Subcutaneous adipose tissue (tissue), 4 donors: ENCODE data around the gene CCSER1. TPM values are rescaled to one million over a fixed set of nuclear protein-coding genes. Genes with fewer than 3 reads are reported as not detected.

Experiments used
- total RNA-seq, 4 donors: library from RNA; depleted of rRNA; stranded (reverse); fragments of >200 nt; gene quantifications; one replicate each; pipeline ENCODE4 v1.1.0, GENCODE V29; 2016
- TF ChIP-seq, protein P1 (sequence below): fragments of 450-650 bp; IDR thresholded peaks from one replicate; pipeline ENCODE4 v1.5.1; 2016; ENCODE audit warnings: low read depth, mild to moderate bottlenecking, control low read depth, antibody characterized with exemption, moderate library complexity

Gene CCSER1
- total RNA-seq, 4 donors from 2014 or later, result 8.0 to 18.1 (median 16.0) TPM

DNA sequence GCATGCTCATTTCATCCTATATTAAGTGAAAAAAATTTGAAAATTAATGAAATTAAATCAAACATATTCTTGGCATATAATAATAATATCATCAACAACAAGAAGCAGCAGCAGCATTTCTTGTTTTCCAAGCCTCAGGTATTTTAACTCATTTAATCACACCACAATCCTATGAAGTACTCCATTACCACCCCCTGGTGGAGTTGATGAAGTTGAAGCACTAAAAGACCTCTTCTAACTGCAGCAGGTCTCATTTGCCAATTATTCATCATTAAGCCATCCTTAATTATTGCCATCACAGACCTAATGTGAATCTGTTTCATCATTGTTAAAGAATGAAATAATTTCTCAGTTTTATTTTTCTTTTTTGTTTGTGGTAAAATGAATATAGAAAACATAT lies 1375.2 kb downstream of the CCSER1 start:
- TF ChIP-seq, protein P1, sequence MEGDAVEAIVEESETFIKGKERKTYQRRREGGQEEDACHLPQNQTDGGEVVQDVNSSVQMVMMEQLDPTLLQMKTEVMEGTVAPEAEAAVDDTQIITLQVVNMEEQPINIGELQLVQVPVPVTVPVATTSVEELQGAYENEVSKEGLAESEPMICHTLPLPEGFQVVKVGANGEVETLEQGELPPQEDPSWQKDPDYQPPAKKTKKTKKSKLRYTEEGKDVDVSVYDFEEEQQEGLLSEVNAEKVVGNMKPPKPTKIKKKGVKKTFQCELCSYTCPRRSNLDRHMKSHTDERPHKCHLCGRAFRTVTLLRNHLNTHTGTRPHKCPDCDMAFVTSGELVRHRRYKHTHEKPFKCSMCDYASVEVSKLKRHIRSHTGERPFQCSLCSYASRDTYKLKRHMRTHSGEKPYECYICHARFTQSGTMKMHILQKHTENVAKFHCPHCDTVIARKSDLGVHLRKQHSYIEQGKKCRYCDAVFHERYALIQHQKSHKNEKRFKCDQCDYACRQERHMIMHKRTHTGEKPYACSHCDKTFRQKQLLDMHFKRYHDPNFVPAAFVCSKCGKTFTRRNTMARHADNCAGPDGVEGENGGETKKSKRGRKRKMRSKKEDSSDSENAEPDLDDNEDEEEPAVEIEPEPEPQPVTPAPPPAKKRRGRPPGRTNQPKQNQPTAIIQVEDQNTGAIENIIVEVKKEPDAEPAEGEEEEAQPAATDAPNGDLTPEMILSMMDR, result no peak

DNA sequence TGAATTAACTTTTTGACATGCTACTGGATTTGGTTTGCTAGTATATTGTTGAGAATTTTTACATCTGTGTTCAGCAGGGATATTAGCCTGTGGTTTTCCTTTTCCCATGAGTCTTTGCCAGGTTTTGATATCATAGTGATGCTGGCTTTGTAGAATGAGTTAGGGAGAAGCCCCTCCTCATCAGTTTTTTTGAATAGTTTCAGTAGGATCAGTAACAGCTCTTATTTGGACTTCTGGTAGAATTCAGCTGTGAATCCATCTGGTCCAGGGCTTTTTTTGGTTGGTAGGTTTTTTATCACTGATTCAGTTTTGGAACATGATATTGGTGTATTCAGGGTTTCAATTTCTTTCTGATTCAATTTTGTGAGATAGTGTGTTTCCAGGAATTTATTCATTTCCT lies 1386.1 kb downstream of the CCSER1 start:
- TF ChIP-seq, protein P1, result no peak

DNA sequence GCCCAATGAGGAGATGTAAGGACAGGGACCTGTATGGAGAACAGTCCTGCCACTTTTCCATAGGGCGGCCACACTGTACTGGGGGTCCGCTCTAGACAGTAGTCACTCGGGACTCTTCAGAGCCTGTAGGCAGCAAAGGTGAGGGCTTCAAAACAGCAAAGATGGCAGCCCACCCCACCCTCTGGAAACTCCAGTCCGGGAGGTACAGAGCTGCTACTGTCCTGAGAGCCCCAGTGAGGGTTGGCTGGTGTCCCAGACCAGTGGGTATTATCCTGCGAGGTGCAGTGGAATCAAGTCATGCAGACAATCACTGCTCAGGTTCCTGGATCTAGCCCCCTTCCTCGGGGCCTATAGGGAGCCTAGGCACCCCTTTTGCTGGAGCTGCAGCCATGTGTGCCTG lies 1392.0 kb downstream of the CCSER1 start:
- TF ChIP-seq, protein P1, result no peak

DNA sequence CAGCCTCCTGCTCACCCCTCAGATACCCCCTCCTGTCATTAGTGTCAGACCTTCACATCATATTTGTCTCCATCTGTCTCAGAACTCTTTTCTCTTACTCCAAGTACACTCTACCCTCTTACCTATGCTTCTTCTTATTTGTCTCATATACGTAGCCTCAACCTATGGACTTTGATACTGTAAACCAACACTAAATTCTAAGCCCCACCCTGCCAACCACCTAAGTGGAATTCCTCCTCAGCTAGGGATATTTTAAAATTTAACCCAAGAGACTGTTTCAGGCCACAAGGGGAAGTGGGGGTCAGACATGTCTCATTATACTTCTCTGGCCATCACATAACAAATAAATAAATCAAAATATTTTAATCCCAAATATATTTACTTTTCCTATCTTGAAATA lies 1398.4 kb downstream of the CCSER1 start:
- TF ChIP-seq, protein P1, result no peak

DNA sequence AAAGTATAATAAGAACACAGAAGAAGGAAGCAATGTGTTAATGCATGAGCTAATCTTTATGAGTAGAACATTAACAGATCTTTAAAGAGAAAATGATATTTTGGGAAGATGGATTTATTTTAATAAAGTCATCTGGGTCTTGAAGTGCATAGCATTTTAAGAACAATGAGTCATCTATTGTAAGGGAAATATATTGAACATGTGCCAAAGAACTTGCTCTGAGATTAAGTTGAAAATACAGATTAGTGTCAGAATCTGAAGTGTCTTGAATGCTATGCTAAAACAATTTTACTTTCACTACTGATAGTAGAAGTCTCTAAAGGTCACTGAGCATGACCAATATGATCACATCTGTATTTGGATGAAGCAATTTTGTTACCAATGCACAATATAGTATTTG lies 1399.9 kb downstream of the CCSER1 start:
- TF ChIP-seq, protein P1, result no peak

DNA sequence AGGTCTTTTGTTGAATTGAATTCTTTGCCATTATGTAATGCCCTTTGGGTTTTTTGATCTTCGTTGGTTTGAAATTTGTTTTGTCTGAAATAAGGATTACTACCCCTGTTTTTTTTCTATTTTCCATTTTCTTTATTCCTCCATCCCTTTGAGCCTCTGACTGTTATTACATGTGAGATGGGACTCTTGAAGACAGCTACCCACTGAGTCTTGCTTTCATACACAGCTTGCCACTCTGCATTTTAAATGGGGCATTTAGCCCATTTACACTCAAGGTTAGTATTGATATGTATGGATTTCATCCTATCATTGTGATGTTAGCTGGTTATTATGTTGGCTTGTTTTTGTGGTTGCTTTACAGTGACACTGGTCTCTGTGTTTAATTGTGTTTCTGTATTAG lies 1440.4 kb downstream of the CCSER1 start:
- TF ChIP-seq, protein P1, result no peak

DNA sequence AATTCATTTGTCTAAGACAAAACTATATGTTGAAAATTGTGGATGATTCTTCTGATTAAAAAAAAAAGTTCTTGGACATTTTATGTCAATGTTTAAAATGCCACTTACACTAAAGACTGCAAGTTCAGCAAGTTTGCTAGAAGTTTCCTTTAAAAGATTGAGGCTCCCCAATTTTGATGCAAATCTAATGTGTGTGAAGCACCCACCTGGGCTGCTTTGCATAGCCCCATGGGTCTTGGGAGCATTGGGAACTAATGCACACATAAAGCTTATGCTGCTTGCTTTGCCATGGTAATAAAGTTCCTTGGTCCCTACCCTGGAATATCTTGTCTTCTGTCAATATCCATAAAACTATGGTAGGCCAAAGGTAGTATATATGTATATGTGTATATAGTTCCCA lies 1450.7 kb downstream of the CCSER1 start:
- TF ChIP-seq, protein P1, result no peak
